Measurements from ENCODE around the gene CENPK.

GRCh38 chr5:65525726-65526125, 37.2 kb downstream of the CENPK start:
- TF ChIP-seq CTCF (optimal IDR thresholded peaks at IDR 0.05 in 1 of 3, IDR thresholded peaks at IDR 0.05 in 1 of 3, conservative IDR thresholded peaks at IDR 0.05 in 1 of 3; ENCODE audit: extremely low read depth in 1 of 3, insufficient read depth in 2 of 3, low read length in 3 of 3) (no peak), EZH2 (IDR thresholded peaks at IDR 0.05; ENCODE audit: low read length) (no peak)

Data from keratinocyte (primary cell).